ENCODE results near the gene SLC6A20.

The SLC6A20 gene, protein sequence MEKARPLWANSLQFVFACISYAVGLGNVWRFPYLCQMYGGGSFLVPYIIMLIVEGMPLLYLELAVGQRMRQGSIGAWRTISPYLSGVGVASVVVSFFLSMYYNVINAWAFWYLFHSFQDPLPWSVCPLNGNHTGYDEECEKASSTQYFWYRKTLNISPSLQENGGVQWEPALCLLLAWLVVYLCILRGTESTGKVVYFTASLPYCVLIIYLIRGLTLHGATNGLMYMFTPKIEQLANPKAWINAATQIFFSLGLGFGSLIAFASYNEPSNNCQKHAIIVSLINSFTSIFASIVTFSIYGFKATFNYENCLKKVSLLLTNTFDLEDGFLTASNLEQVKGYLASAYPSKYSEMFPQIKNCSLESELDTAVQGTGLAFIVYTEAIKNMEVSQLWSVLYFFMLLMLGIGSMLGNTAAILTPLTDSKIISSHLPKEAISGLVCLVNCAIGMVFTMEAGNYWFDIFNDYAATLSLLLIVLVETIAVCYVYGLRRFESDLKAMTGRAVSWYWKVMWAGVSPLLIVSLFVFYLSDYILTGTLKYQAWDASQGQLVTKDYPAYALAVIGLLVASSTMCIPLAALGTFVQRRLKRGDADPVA

DNA sequence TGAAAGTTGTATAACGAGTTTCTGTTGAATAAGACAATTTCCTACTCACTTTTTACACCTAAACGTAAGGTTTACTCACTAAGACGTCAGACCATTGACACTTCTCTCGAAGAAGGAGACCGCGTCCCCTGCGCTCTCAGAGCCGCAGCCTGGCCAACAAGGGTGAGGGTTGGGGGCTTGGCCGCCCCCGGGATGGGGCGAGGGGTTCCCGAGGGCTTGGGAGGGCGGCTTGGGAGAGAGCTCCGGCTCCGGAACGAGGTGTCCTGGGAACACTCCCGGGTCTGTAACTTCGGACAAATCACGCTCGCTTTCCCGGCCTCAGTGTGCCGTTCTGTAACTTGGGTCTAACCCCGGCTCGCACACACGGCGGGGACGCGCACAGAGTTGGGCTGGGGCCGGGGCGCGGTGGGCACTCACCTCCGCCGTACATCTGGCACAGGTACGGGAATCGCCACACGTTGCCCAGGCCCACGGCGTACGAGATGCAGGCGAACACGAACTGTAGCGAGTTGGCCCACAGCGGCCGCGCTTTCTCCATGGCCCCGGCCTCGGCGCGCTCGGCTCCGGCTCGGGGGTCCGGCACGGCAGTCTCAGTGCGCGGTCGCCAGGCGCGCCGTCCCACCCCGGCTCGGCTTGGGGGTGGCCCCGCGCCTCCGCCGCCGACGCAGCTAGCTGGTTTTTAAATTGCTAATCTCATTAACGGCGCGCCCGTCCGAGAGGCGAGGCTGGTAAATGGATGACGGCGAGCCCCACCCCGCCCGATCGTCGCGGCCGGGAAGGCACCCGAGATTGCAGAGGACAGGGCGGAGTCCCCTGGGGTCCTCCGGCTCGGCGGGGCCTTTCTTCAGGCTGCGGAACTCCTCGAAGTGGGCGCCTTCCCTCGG is at the start of gene SLC6A20:
TSS of gene SLC6A20 (minus strand) at position 655 of the 884 bp plus-strand sequence. CDS start at position 538, 117 bp downstream.
- no peak within 1 kb of the TSS for H3K27ac ChIP-seq
- no peak within 1 kb of the TSS for H2AFZ ChIP-seq (ENCODE audit: low read depth)
- no peak within 1 kb of the TSS for H3K4me2 ChIP-seq
- no peaks in the 10 kb centered on the region for H3K79me2 ChIP-seq (ENCODE audit: insufficient read depth, low read depth)
- no peaks in the 10 kb centered on the region for H3K27me3 ChIP-seq (ENCODE audit: insufficient read depth, low read depth)
- no peaks in the 10 kb centered on the region for H3K36me3 ChIP-seq (ENCODE audit: insufficient read depth)
- H3K9ac ChIP-seq: no peak within 1 kb of the TSS
- H3K4me3 ChIP-seq (IDR thresholded peaks at IDR 0.05; ENCODE audit: insufficient read depth, low read depth, low read length): no peak within 1 kb of the TSS
- TF ChIP-seq, protein P1, sequence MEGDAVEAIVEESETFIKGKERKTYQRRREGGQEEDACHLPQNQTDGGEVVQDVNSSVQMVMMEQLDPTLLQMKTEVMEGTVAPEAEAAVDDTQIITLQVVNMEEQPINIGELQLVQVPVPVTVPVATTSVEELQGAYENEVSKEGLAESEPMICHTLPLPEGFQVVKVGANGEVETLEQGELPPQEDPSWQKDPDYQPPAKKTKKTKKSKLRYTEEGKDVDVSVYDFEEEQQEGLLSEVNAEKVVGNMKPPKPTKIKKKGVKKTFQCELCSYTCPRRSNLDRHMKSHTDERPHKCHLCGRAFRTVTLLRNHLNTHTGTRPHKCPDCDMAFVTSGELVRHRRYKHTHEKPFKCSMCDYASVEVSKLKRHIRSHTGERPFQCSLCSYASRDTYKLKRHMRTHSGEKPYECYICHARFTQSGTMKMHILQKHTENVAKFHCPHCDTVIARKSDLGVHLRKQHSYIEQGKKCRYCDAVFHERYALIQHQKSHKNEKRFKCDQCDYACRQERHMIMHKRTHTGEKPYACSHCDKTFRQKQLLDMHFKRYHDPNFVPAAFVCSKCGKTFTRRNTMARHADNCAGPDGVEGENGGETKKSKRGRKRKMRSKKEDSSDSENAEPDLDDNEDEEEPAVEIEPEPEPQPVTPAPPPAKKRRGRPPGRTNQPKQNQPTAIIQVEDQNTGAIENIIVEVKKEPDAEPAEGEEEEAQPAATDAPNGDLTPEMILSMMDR (conservative IDR thresholded peaks at IDR 0.05; ENCODE audit: low read depth, low read length): no peak
- no peaks in the 10 kb centered on the region for H4K20me1 ChIP-seq (ENCODE audit: insufficient read depth)
- no peaks in the 10 kb centered on the region for H3K4me1 ChIP-seq (ENCODE audit: low read depth, poor library complexity, severe bottlenecking)

DNA sequence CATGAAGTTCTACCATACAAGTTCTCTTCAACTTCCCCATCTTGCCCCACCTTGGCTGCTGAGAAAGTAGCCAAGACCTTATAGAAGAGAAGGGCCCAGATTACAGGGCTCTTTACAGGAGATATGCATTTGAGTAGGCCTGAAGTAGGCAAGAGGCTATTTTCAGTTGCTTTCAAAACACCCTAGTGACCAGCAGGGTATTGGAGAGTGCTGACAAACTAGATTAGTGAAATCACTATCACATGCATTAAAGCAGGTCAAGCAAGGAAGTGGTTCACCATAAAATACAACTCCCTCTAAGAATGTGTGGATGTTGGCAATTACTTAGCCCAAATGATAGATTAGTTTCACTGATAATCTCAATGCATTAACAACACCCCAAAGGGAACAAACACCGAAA is 48.3 kb upstream of the SLC6A20 start:
- no peak overlapping the region; the same call in 1 of the 2 replicates for H3K4me2 ChIP-seq

DNA sequence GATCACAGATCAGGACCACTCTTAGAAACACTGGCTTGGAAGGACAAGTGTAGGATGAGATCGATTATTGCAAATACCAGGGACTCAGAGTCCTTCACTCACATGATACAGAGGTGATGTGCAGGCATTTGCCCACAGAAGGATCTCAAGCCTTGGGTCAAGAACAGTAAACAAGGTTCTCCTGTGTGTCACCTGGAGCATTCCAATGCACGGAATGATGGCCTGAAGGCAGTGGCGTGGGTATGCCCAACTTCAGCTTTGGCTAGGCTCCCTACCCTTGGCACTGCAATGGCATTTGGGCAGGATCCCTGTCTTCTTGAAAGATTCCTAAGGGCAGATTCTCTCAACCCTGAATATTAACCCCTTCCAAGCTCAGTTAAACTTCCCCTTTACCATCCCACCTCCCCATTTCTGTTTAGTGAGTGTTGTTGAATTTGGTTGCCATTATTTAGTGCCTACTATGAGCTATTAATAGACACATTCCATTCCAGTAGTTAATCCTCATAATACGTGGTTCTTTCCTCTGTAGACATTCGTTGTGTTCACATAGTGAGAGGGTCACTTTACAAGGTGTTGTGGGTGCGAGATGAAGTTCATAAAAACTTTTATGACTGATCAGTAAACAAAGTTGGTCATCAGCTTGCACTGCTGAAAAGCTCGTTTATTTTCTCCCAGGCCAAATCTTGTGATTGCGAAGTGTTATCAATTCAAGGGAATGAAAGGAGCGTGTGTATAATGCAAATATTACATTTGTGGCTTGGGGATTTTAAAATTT is 46.7 kb upstream of the SLC6A20 start:
- Histone ChIP-seq H4K20me1 (ENCODE audit: insufficient read depth) (no peaks in the 10 kb centered on the region), H3K4me2 (no peak overlapping the region), H3K27ac (no peak overlapping the region), H3K27me3 (ENCODE audit: insufficient read depth, low read depth) (no peaks in the 10 kb centered on the region), H3K4me1 (ENCODE audit: low read depth, poor library complexity, severe bottlenecking) (peaks cover 8% of the 10 kb centered on the region), H3K9ac (no peak overlapping the region), H3K79me2 (ENCODE audit: insufficient read depth, low read depth) (no peaks in the 10 kb centered on the region), H3K4me3 (IDR thresholded peaks at IDR 0.05; ENCODE audit: insufficient read depth, low read depth, low read length) (no peak overlapping the region), H3K36me3 (ENCODE audit: insufficient read depth) (no peaks in the 10 kb centered on the region), H2AFZ (ENCODE audit: low read depth) (no peak overlapping the region)
- TF ChIP-seq, protein P1 (conservative IDR thresholded peaks at IDR 0.05; ENCODE audit: low read depth, low read length): no peak

More for the DNA sequence above, 48.3 kb upstream of the SLC6A20 start:
- Histone ChIP-seq H3K36me3 (ENCODE audit: insufficient read depth) (no peaks in the 10 kb centered on the region), H3K9ac (no peak overlapping the region), H2AFZ (ENCODE audit: low read depth) (no peak overlapping the region), H3K27me3 (ENCODE audit: insufficient read depth, low read depth) (no peaks in the 10 kb centered on the region), H3K4me1 (ENCODE audit: low read depth, poor library complexity, severe bottlenecking) (peaks cover 8% of the 10 kb centered on the region), H3K4me3 (IDR thresholded peaks at IDR 0.05; ENCODE audit: insufficient read depth, low read depth, low read length) (no peak overlapping the region), H4K20me1 (ENCODE audit: insufficient read depth) (no peaks in the 10 kb centered on the region), H3K27ac (no peak overlapping the region), H3K79me2 (ENCODE audit: insufficient read depth, low read depth) (no peaks in the 10 kb centered on the region)
- TF ChIP-seq, protein P1 (conservative IDR thresholded peaks at IDR 0.05; ENCODE audit: low read depth, low read length): no peak
